ENCODE results near the gene FOXL2NB.
"Not testable (repeated sequence)": the region's sequence is repeated elsewhere in the genome, so short reads cannot be mapped to it uniquely, and the experiment has no call there.

Gene FOXL2NB

DNA sequence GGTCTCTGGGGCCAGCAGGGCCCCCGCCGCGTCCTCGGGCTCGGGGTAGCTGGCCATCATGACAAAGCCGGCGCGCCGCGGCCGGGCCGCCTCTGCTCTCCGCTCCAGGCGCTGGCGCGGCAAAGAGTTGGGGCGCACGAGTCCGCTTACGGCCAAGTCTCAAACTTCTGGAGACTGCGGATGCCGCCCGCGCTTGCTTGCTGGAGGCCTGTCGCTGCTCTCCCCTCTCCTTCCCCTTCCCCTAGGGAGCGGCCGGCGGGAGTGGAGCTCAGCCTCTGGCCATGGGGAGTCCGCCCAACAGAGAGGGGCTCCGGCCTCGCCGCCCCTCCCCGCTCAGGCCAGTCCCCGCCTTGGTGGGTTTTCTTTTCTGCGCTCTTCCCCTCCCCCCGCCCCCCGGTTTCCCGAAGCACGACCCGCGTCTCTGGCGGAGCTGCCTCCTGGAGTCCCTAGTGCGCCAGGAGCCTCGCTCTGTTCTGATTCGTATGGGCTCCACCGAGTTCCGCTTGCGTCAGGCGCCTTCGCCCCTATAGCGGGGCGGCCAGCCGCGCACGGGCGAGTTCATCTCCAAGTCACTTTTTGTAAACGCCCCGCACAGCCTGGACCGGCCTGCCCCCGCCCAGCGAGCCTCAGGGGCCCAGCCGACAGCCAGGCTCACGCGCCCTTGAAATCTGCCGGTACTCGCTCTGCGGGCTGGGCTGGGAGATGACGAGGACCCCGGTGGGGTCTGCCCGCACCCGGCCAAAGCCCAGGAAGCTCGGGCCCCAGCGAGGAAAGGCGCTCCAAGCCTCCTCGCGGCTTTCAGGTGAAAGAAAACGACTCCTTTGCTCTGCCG, at the start of gene FOXL2NB, which contains the start of gene FOXL2:
FOXL2NB (plus strand) TSS at position 555 of the 832 bp plus-strand sequence; CDS start at position 703, 148 bp downstream.
FOXL2 (minus strand) TSS at position 475 of the 832 bp plus-strand sequence; CDS start at position 60, 415 bp downstream.
- no peak for DNase-seq (ENCODE audit: low read depth)

DNA sequence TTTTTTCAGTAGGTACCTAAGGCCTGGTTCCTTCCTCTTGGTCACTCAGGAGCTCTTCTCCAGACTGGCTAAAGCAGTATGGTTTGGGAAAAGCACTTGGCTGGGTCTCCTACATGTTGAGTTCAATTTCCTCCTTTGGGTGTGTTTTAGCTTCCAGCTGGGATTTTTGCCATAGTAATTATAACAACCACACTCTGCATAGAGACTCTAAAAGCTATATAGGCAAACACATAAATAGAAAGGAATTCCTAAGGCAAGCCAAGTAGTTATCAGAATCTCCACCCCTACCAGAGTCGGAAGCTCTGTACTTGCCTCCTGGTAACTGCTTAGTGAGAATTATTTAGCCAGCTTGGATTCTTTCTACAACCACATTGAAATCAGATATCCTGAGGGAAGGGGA, 48.7 kb upstream of the FOXL2NB start:
- peak; percentile 76 for DNase-seq (ENCODE audit: low read depth)

DNA sequence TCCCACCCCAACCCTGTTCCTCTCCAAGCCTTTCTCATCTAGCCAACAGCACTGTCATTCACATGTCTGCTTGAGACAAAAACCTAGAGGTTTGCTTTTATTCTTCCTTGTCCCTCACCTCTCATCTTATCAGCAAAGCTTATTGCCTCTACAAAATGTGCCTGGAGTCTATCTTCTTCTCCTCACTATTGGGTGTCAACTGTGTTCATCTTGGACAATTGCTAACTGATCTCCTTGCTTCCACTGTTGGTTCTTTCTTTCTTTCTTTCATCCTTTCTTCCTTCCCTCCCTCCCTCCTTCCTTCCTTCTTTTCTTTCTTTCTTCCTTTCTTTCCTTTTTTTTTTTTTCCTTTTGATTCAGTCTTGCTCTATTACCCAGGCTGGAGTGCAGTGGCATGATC, 48.3 kb upstream of the FOXL2NB start:
- DNase-seq (ENCODE audit: low read depth), result no peak

DNA sequence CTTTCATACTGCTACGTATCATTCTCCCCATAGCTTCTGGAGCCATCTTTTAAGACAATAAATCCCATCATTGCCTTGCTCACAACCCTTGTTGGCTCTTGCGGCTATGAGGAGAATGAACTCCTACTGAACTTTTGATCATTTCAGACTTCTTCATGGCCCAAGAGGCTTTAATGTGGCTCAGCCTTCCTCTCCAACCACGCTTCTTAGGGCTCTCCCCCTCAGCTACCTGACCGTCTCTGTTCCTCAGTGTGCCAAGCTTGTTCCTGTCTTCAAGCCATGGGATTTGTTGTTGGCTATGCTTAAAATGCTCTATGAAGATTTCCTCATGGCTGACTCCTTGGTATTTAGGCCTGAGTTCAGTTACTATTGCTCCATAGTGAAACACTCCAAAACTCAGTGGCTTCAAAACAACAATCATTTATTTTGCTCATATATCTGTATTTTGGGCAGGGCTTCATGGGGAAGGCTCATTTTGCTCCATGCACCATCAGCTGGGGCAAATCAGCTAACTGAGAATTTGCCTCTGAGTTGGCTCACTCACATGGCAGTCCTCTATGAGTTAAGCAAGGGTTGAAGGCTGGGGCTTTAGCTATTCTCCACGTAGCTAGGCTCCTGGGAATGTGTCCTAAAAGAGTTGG, 47.5 kb upstream of the FOXL2NB start:
- DNase-seq (ENCODE audit: low read depth), result no peak

DNA sequence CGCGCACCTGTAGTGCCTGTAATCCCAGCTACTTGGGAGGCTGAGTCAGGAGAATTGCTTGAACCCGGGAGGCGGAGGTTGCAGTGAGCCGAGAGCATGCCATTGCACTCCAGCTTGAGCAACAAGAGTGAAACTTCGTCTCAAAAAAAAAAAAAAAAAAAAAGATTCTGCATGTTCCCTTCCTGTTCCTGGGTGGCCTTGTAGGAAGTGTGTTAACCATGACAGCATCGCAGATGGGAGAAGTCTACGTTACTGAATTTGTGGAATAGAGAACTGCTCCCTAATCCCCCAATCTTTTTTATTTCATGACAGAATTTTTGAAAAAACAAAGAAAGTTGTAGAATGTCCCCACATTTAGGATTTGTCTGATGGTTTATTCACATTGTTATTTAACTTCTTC, 45.5 kb upstream of the FOXL2NB start:
- no peak for DNase-seq (ENCODE audit: low read depth)

DNA sequence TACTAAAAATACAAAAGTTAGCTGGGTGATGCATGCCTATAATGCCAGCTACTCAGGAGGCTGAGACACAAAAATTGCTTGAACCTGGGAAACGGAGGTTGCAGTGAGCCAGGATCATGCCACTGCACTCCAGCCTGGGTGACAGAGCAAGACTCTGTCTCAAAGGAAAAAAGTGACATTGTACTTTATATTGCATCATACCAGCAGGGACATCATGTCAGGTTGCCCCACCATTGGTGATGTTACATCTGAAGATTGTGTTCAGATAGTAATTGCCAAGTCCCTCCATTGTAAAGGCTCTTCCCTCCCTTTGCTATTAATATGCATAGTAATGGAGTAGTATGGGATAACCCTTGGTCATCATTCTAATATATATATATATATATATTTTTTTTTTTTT, 44.8 kb upstream of the FOXL2NB start:
- no peak for DNase-seq (ENCODE audit: low read depth)

DNA sequence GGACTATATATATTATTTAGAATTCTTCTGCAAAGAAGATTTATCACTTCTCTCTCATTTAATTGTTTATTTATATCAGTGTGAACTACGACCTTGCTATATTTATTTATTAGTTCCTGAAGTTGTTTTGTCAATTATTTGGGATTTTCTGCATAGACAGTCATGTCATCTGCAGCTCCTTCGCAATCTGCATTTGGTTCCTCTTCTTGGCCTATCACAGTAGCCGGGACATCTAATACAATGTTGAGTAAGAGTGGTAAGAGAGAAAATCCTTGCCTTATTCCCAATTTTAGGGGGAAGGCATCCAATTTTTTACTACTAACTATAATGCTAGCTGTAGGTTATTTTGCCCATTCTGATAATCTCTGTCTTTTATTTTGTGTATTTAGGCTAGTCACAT, 39.5 kb upstream of the FOXL2NB start:
- no peak for DNase-seq (ENCODE audit: low read depth)

DNA sequence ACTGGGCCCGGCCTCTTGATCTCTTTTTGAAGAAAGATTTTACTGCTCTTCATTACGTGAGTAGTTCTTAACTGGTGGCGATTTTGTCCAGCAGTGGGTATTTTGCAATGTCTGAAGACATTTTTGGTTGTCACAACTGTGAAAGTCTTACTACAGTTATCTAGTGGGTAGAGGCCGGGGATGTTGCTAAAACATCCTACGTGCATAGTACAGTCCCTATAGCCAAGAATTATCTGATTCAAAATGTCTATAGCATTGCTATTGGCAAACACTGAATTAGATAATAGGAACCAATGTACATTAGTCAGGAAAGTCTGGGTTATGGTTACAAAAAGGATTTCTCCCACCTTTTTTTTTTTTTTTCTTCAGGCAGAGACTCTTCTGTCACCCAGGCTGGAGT, 38.2 kb upstream of the FOXL2NB start:
- no peak for DNase-seq (ENCODE audit: low read depth)

DNA sequence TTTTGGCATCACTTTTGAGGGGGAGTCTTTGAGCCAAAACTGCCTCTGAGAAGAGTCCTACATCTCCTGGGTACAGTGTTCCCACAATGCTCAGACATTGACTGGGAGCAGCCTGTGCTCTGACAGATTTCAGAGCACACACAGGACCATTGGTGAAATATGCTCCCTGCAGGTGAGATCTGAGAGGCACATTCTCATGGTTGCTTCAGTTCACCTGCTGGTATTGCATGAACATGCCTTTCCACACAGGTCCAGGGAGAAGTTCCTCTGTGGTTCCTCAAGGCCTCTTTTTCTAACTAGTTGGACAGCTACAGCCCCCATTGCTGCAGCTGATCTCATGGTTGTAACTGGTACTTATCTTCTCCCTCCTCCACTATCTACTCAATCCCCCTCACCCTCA, 37.1 kb upstream of the FOXL2NB start:
- no peak for DNase-seq (ENCODE audit: low read depth)

DNA sequence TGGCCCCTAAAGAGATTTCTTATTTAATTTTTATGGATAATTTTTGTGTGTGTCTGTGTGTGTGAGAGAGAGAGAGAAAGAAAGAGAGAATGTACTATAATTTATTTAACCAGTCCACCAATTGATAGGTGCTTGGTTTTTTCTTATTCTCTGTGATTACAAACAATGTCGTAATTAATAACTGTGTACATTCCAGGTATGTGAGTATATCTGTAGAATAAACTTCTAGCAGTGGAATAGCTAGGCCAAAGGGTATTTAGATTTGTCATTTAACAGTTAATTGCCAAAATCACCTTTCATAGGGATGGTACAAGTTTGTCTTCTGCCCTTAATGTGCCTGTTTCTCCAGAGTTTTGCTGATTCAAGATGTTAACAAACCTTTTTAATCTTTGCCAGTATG, 35.4 kb upstream of the FOXL2NB start:
- DNase-seq (ENCODE audit: low read depth), result no peak

DNA sequence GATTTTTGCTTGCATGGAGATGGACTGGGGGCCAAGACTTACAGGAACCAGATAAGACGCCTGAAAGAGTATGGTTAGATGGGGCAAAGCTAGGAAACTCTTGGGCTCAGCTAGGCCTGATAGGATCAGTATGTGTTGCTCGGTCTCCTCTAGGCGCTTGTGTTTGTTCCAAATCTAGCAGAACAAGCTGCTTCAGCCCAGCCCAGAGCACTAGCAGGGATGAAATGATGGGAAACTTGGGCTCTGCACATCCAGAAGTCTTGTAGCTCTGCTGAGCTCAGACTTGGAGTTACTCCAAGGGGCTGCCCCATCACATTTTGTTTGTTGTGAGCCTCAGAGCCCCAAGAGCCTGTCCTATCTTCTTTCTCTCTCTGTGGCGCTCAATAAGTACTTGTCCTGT, 34.8 kb upstream of the FOXL2NB start:
- DNase-seq (ENCODE audit: low read depth), result no peak

DNA sequence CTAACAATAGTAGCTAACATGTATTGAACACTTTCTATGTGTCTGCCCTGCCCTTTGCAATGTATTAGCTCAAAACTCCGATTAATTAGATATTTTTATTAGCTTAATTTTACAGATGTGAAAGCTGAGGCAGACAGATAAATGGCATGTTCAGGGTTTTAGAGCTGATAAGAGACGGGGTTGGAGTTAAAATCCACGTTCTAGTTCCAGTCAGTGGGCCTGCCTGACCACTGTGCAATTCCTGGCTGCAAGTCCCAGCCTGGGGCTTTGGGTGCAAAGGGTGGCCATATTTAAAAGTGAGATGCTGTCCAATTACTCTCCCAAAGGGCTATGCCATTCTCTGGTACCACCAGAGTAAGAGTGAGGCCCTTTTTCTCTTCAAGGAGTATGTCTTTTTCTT, 33.3 kb upstream of the FOXL2NB start:
- DNase-seq (ENCODE audit: low read depth), result no peak

DNA sequence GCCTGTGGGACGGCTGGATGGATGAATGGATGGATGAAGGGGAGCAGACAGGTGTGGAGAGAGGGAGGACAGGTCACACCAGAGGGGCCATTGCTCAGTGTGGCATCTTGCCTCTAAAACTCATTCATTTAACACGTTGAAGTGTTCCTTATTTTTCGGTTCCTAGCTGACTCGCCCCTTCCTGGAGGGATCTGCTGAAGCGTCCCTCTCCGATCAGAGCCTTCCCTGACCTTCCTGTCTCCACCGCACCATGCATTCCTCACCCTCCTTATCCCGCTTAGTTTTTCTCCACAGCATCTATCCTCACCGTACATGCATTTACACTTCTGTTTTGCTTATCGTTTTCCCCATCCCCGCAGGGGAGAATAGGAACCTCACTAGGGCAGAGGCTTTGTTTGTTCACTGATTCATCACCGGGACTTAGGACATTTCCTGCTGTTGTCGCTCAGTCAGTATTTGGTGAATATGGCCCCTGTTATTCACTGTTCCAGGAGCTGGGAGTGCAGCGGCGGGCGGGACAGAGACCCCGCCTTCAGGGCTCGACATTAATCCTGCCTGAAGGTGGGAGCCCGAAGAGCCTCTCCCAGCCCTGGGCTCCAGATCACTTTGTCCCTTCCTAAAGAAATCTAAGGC, 32.0 kb upstream of the FOXL2NB start:
- no peak for DNase-seq (ENCODE audit: low read depth)

DNA sequence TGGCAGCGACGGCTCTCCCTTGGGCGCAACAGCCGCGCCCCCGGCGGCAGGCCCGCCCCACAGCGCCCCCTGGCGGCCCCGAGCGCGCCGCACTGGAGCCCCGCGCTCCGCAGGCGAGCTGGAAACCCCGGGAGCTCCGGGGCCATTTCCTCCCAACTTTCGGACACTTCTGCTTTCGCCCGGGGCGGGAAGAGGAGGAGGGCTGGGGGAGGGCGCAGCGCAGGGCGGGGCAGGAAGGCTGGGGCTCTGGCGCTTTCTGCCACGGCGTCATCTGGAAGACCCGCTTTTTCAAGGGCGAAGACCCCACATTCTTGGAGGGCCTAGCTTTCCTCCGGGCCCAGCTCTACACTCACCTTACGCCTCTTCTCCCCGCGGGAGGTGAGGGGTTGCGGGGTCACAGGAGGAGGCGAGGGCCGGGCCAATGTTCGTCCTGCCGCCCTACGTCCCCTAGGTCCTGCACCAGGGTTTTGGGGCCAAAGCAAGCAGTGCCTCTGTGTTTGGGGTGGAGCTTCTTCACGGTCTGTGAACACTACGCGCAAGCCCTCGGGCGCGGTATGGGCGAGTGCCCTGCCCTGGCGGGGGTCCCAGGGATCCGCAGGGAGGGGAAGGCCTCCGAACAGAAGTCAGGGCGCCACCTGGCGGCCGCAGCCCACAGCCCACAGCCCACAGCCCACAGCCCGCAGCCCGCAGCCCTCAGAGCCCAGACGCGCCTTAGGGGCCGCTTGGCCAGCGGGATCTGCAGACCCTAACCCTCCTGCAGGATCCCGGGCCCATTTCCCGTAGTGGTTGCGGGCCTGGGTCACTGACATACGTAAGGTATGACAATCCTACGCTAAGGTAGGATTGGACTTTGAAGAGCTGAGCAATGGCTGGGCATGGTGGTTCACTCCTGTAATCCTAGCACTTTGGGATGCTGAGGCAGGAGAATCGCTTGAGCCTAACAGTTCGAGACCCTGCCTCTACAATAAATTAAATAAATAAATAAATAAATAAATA, 31.2 kb upstream of the FOXL2NB start:
- peak; percentile 86 for DNase-seq (ENCODE audit: low read depth)

DNA sequence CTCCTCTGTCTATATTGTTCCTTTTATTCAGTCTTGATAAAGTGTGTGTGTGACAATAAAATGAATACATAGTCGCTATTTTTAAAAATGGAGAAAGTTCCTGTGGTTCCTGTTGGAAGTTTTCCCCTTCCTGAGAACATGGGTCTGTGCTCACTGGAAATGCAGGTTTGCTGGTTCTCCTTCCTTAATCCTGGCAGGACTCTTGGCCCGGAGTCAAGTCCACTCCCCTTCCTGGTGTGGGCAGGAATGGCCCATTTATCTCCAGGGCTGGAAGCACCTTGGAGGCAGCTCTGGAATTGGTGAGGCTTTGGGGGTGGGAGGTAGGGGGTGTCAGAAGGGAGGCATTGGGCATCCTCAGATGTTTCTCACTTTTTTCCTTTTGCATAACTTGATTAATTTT, 30.2 kb upstream of the FOXL2NB start:
- no peak for DNase-seq (ENCODE audit: low read depth)

DNA sequence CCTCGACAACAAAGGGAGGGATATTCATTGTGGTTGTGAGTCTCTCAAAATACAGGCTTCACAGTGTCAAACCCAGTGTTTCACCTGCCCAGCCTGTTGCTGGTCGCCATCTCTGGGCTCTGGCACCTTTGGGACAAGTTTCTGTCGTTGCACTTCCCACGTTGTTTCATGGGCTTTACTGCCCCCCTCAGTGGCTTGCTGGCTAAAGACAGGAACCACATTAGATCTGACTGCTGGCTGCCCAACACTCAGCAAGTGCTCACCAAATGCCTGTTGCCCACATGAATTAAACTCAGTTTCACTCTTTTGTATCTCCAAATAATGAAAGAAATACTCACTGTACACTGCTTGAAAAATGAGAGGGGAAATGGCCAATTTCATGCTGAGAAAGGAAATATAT, 27.7 kb upstream of the FOXL2NB start:
- DNase-seq (ENCODE audit: low read depth), result no peak

DNA sequence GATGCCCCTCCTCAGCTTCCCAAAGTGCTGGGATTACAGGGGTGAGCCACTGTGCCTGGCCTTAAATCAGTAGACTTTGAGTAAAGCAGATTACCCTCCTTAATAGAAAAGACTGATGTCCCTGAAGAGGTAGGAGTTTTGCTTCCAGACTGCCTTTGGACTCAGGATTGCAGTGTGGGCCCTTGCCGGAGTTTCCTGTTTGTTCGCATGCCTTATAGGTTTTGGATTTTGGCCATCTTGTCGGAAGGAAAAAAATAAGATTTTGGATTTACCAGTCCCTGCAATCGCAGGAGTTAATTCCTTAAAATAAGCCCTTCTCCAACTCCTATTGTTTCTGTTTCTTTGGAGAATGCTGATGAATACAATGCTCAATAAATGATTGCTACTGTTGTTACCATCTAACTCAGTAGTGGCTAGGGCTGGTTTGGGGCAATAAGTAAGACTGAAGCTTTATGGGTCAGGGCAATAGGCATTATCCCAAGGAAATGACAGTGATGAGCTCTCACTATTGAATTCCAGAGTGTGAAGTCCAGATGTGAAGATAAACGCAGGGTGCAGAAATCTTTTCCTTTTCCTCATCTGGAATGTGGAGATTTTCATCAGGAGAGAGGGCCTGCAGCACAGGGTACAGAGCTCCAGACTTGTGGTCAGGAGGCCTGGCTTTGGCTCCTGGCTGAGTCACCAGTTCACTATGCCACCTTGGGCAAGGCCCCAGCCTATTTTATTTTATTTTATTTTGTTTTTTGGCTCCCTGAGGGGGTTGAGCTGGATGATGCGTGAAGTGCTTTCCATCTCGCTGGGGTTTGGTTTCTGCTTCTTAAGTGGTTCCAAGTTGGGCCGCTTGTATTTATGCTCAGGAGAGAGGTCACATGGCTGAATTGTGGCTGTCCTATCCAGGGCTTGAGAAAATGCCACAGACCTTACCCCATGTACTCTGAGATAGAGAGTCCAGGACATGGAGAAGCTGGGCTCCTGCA, 25.4 kb upstream of the FOXL2NB start:
- peak; percentile 51 for DNase-seq (ENCODE audit: low read depth)

DNA sequence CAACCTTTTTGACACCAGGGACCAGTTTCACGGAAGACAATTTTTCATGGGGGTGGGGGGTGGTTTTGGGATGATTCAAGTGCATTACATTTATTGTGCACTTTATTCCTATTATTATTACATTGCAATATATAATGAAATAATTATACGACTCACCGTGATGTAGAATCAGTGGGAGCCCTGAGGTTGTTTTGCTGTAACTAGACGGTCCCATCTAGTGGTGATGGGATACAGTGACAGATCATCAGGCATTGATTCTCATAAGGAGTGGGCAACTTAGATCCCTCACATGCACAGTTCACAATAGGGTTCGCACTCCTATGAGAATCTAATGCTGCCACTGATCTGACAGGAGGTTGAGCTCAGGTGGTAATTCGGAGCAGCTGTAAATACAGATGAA, 24.6 kb upstream of the FOXL2NB start:
- DNase-seq (ENCODE audit: low read depth), result not testable (repeated sequence)

DNA sequence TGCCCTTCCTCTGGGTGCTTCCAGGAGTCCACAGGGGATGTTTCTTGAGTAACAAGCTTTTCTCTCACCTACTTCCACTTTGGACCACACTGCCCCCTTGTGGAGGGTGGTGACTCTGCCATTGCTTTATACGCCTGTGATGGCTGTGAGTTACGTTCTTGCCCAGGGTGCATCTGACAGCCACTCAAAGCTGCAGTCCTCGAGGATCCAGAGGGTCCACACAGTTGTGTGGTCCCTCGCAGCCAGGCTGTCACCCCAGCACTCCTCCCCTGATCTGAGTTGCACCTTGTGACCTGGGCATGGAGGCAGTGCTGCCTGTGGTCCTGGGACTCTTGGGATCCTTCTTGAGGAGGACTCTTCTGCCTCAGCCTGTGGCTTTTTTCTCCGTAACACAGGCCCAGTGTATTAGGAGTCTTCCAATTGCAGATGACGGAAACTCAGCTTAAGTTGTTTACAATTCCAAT, 23.5 kb upstream of the FOXL2NB start:
- DNase-seq (ENCODE audit: low read depth), result peak; percentile 73

DNA sequence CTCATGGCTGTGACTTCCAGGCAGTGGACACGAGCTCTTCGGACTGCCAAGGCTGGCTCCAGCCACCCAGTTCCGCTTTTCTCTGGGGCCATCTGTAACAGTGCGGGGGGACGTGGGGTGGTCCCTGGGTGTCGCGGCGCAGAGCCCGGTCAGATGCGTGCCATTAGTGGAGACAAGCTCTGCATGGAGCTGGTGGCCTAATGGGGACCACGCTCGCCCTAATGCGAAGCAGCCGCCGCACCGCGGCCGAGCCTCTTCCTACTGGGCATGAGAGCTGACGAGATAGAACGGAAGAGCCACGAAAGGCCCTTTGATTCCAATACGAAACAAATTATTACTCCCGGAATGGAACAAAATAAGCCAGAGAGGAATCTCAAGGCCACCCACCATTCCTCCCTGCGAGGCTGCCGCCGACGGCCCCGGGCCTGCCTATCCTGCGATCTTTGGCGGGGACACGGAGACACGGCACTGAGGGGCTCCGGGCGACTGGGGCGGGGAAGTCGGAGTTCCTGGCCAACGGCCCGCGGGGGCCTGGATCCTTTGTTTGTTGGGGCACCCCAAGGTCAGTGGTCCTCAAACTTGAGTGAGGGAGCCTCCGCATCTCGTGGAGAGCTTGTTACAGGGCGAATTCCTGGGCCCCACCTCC, 18.2 kb upstream of the FOXL2NB start:
- no peak for DNase-seq (ENCODE audit: low read depth)
